HS-27A (cell line): Measurements from ENCODE around the gene NEIL1.
"Not testable (repeated sequence)": the region's sequence is repeated elsewhere in the genome, so short reads cannot be mapped to it uniquely, and the experiment has no call there.

Experiments used
- DNase-seq: peaks from one replicate; pipeline ENCODE4 v3.0.0-alpha.2; 2012; ENCODE audit warnings: low read depth, missing footprints

NEIL1 gene

DNA sequence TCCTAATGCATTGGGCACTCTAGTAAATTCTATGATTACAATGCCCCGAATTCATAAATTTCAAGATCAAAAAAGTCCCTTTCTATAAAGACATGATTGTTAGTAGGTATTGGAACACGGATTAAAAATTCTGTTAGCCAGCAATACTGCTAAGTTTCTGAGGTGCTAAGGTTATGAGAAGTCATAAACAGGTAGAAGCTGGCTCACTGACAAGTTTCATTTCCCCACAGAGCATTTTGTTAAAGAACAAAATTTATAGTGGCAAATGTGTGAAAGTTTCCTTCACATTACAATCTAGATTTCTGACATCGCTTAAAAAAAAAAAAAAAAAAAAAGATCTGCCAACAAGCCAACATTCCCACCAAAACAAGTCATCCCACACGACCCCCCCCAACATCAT lies 33.9 kb downstream of the NEIL1 start:
- DNase-seq: no peak

DNA sequence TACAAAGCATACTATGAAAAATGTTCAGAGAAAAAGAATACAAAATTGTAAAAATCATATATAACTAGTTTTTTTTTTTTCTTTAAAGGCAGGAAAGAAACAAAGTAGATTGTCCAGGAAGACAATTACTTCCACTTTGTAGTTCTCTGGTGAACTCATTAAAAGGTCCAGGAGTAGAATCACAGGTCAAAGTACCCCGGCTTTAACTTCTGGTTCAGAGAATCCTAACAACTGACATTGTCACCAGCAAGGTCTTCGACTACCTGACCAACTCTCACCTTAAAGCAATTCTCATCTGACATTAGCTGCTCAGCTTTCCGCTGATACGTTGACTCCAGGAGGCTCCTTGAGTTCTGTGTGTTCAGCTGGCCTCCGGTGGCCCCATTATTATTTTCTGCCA lies 37.1 kb downstream of the NEIL1 start:
- not testable (repeated sequence) for DNase-seq

DNA sequence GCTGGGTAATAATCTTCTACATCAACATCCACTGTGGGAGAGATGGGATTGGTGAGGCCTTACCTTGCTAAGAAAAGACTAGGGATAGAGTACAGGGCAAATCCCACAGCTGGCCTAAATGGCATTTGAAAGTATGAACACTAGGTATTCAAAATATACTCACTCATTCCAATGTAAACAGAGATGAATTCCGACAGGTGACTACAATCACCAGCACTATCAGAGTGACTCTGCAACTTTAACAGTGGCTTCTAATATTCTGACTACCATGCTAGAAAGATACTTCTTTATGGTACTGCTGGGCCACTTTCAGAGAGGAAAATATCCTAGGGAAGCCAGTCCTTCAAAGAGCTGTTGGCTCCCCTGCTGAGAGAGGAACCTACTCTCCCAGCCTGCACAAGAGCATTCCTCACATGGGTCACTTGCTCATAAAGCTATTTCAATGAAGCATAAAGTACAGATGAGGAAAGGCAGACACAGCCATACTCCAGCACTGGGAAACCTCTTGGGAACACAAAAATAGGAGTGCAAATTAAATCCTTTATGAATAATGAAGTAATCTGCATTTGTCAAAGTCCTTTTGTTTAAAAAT lies 43.0 kb downstream of the NEIL1 start:
- no peak for DNase-seq

DNA sequence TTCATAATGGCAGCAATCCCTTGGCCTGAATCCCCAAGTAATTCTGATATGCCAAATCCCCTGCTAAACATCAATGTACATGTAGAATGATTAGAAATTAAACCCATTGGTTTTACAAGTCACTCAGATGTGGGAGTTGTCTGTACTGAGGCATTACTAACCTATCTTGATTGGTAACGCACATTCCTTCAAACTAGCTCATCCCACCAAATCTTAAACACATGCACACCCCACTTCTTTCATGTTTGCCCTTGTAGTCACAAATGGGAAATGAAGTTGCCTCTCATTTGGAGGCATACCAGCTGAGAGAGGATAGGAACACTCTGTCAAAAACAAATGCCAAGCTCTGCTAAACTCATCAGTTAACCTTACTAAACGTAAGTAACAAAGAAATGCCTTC lies 50.7 kb downstream of the NEIL1 start:
- DNase-seq: no peak

DNA sequence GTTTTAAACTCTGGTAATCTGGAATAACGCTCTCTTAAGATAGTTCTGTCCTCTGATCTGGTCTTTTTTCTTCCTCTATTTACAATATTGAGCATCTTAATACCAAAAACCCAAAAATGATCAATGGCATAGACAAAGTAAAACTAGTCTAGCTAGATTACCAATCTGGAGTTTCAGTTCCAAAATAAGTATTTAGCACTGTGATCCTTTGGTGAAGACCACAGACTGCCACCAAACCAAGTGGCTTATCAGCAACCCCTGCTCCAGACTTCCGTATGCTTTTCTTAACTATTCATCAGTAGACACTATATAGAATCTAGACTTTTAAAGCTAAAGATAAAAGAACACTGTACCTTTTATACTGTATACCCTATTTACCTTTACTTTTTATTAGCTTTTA lies 57.1 kb downstream of the NEIL1 start:
- DNase-seq: no peak
